Mucosa of stomach (tissue), 1 donor: ENCODE data around the gene KCTD7.
"Not testable (repeated sequence)": the region's sequence is repeated elsewhere in the genome, so short reads cannot be mapped to it uniquely, and the experiment has no call there.

ENCODE experiments used
- H3K27me3 ChIP-seq: one replicate; pipeline ENCODE4 v1.7.0; 2013; ENCODE audit warnings: mild to moderate bottlenecking, low read length; ENCODE audit not compliant: control insufficient read depth, insufficient read depth
- H3K36me3 ChIP-seq: one replicate; pipeline ENCODE4 v1.7.0; 2013; ENCODE audit warnings: low read length; ENCODE audit not compliant: control insufficient read depth, insufficient read depth
- H3K4me1 ChIP-seq: one replicate; pipeline ENCODE4 v1.7.0; 2013; ENCODE audit warnings: mild to moderate bottlenecking, low read length; ENCODE audit not compliant: control insufficient read depth, insufficient read depth
- H3K4me3 ChIP-seq: one replicate; pipeline ENCODE4 v1.7.0; 2013; ENCODE audit warnings: low read length
- H3K9ac ChIP-seq: one replicate; pipeline ENCODE4 v1.7.0; 2013; ENCODE audit warnings: mild to moderate bottlenecking, low read length, moderate library complexity
- H3K9me3 ChIP-seq: one replicate; pipeline ENCODE4 v1.7.0; 2013; ENCODE audit warnings: mild to moderate bottlenecking, low read length, moderate library complexity; ENCODE audit not compliant: control insufficient read depth
- donor health status: Pancreatic carcinoma.

The KCTD7 gene

DNA sequence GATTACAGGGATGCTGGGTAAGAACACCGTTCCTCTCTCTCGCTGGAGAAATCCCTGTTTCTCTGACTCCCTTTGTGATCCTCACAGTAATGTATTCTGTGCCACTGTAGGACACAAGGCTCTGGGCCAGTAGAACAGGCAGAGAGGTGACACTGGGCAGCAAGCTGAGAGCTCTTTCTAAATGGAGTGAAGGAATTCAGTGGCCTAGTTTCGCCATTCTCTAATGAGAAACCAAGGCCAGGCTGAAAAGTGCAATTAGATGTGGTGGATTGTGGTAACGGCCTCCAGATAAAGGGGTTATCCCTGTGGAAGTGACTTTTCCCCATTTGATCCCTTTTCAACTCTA, 12.8 kb downstream of the KCTD7 start:
- peaks cover 6% of the 10 kb centered on the region for H3K36me3 ChIP-seq
- H3K4me1 ChIP-seq = peaks cover 6% of the 10 kb centered on the region
- H3K9me3 ChIP-seq = no peaks in the 10 kb centered on the region
- H3K4me3 ChIP-seq = no peak overlapping the region
- H3K27me3 ChIP-seq = no peaks in the 10 kb centered on the region
- no peak overlapping the region for H3K9ac ChIP-seq

DNA sequence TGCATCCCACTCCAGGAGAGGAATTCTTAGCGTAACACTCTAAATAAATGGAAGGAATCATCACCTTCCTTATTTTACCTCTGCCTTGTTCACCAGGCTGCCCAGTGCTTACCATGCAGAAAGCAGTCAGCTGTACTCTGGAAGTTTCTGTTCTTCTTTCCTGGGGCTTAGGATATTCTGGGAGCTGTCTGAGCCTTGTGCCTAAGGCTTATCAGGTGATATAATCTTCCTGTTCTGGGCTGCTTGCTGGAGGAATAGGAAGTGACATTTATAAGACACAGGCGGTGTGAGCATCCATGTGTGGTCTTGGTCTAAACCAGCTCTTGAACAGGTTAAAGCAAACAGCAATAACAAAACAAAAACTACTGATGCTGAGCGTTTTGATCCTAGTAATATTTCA, 13.5 kb downstream of the KCTD7 start:
- Histone ChIP-seq H3K9ac (no peak overlapping the region), H3K36me3 (peaks cover 6% of the 10 kb centered on the region), H3K9me3 (no peaks in the 10 kb centered on the region)

DNA sequence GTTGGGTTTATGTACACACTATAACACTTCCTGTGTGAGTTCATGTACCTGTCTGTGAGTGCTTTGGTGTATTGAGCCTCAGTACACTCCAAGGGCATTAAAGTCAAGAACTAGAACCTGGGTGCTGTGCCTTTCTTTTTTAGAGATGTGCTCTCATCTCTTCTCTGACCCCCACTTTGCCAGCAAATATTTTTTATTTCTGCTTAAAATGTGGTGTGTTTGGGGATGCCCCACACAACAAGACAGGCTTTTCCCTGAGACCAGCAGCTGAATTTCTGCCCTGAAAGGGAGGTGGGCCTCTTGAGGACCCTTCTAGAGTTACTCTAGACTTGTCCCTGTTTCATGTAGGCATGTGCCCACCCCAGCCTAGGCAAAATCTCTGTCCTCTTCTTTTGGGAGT, 14.3 kb downstream of the KCTD7 start:
- Histone ChIP-seq H3K4me3 (no peak overlapping the region), H3K9me3 (no peaks in the 10 kb centered on the region), H3K27me3 (no peaks in the 10 kb centered on the region), H3K9ac (no peak overlapping the region), H3K4me1 (peaks cover 6% of the 10 kb centered on the region), H3K36me3 (peaks cover 6% of the 10 kb centered on the region)

More for the DNA sequence above, 13.5 kb downstream of the KCTD7 start:
- H3K27me3 ChIP-seq = no peaks in the 10 kb centered on the region
- peaks cover 6% of the 10 kb centered on the region for H3K4me1 ChIP-seq
- no peak overlapping the region for H3K4me3 ChIP-seq

DNA sequence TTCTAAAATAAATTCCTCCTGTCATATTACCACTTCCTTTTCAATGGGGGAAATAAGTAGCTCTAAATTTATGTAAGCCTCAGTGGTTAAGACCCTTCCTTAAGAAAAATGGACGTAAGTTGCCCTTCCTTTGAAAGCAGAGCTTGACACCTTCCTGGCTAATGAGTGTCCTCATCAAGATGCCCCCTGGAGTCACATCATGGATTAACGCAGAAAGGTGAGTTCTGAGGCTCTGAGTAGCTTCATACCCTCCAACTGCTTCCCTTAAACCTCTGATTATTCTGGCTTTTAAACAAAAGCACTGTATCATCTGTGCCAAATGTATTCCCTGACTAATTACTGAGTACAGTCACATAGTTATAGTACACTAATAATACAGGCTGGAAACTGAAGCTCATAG, 14.7 kb downstream of the KCTD7 start:
- Histone ChIP-seq H3K9ac (no peak overlapping the region), H3K4me1 (peaks cover 6% of the 10 kb centered on the region), H3K4me3 (no peak overlapping the region), H3K9me3 (no peaks in the 10 kb centered on the region), H3K36me3 (peaks cover 6% of the 10 kb centered on the region), H3K27me3 (no peaks in the 10 kb centered on the region)

DNA sequence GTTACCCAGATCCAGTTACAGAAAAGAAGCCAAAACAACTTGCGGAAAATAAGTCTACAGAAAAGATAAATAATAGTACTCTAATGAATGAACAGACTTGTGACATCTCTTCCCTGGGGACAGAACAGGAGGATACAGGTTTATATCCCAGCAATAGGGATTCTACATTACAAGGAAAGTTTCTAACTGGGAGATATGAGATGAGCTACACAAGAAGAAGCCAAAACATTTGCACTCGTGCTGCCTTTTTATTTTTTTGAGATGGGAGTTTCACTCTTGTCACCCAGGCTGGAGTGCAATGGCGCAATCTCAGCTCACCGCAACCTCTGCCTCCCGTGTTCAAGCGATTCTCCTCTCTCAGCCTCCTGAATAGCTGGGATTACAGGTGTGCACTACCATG, 22.3 kb downstream of the KCTD7 start:
- H3K4me3 ChIP-seq, H3K27me3 ChIP-seq, H3K4me1 ChIP-seq, H3K9ac ChIP-seq, H3K9me3 ChIP-seq, H3K36me3 ChIP-seq: not testable (repeated sequence)

DNA sequence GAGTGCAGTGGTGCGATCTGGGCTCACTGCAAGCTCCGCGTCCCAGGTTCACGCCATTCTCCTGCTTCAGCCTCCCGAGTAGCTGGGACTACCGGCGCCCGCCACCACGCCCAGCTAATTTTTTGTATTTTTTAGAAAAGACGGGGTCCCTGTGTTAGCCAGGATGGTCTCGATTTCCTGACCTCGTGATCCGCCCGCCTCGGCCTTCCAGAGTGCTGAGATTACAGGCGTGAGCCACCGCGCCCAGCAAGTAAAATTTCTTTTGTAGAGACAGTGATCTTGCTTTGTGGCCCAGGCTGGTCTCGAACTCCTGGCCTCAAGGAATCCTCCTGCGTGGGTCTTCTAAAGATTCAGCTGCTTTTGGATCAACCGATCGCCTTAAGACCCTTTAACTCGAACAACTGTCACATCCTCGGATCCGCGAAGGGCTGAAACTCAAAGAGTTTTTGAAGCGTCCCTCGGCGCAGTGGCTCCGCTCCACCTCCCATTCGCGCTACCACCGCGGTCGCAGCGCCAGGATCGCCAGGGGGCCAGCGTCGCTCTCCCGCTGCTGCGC, 25.1 kb downstream of the KCTD7 start:
- H3K9ac ChIP-seq = peak overlapping the region; percentile 98
- H3K4me3 ChIP-seq = peak overlapping the region; percentile 99
- H3K36me3 ChIP-seq, H3K9me3 ChIP-seq, H3K4me1 ChIP-seq, H3K27me3 ChIP-seq: not testable (repeated sequence)

DNA sequence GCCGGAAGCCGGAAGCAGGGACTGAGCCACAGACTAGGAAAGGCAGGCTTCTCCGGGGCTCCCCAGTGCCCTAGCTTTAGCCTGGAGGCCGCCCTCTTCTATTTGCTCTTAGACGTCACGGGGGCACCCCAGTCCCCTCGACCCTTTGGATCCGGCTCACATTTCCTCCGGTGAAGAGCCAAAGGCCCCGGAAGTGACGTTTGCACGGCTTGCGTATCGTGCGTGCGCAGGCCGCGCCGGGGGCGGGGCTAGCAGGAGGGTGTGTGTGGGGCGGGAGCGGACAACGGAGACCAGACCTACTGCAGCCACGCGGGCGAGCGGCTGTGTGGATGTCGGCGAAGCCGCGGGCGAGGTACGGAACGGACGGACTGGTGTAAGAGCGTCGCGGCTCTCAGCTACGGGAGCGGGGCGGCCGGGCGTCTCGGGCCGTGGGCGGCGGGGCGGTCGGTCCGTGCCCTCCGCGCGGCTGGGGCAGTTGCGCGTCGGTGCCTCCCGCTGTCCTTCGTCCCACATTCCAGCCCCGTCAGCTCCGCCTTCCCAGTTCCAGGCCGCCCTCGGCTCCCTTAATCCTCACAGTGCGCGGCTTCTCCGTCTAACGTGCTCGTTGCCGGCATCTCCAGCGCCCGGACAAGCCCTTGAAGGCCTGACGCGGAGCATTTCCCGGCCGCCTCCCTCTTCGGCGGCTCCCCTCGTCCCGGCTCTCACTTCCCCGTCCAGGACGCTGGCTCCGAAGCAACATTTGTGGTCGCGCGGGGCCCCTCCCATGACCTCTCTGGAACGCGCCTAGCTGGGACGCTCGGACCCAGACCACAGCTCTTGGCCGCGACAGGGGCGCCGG, 25.8 kb downstream of the KCTD7 start:
- Histone ChIP-seq H3K9ac (peak overlapping the region; percentile 98), H3K4me1 (no peaks in the 10 kb centered on the region), H3K27me3 (no peaks in the 10 kb centered on the region), H3K9me3 (no peaks in the 10 kb centered on the region), H3K36me3 (no peaks in the 10 kb centered on the region), H3K4me3 (peak overlapping the region; percentile 99)

DNA sequence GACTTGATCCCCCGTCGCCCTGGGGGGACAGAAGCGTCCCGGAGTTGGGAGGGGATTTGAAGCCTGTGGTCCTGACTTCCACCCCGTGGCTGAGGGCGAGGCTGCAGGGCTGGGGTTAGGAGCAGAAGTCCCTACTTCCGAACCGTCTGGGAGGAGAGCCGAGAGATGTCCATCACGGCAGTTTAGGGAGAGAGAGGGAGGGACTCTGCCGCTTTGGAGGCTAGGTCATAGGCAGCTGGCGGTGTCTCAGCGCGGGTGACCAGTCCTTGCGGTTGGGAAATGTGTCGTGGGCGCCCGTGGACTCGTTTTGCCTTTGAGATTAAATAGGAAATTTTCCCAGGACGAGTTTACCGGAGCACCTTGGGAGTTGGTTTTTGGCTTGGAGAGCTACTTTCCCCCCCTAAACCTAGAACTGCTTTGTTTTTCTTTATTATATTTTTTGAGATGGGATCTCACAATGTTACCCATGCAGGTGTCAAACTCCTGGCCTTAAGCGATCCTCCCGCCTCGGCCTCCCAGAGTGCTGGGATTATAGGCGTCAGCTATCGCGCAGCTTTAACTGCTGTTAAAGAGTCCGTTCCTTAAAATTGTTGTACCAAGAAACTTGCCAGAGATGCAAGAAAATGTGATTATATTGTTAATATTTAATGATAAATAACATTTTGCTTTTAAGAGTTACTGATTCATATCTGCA, 26.6 kb downstream of the KCTD7 start:
- not testable (repeated sequence) for H3K27me3 ChIP-seq, H3K4me1 ChIP-seq, H3K36me3 ChIP-seq, H3K9me3 ChIP-seq
- Histone ChIP-seq H3K4me3 (peak overlapping the region; percentile 71), H3K9ac (peak overlapping the region; percentile 98)

DNA sequence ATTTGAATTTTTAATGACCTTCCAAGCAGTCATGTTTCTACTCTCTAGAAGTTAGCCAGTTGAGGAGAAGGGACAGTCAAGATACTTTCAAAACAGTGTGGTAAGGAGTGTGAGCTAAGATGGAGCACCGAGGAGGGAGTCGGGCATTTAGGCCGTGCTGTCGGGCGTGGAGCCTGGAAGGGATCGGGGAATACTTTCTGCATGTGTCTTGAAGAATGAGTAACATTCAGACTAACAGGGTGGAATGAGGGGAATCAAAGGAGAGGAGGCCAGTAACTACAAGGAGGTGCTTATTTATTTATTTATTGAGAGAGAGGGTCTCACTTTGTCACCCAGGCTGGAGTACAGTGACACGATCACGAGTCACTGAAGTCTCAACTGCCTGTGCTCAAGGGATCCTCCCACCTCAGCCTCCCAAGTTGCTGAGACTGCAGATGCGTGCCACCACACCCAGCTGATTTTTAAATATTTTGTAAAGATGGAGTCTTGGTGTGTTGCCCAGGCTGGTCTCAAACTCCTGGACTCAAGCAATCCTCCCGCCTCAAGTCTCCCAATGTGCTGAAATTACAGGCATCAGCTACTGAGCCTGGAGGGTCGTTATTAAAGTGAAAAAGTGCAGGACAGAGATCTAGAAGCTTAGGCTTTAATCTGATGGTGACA, 27.3 kb downstream of the KCTD7 start:
- not testable (repeated sequence) for H3K4me1 ChIP-seq, H3K4me3 ChIP-seq, H3K9me3 ChIP-seq, H3K27me3 ChIP-seq, H3K9ac ChIP-seq, H3K36me3 ChIP-seq

DNA sequence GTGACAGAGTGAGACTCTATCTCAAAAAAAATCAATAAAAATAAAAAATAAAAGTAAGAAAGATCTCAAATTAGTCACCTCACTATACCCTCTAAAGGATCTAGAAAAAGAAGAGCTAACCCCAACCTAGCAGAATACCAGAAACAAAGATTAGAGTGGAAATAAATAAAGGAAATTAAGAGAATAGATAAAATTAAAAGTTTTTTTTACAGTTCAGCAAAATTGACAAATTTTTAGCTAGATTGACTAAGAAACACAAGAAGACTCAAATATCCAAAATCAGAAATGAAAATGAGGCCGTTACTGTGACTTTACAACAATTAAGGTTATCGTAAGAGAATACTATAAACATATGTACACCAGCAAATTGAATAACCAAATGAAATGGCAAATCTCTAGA, 29.1 kb downstream of the KCTD7 start:
- no peaks in the 10 kb centered on the region for H3K27me3 ChIP-seq
- no peak overlapping the region for H3K9ac ChIP-seq
- H3K9me3 ChIP-seq = no peaks in the 10 kb centered on the region
- no peaks in the 10 kb centered on the region for H3K4me1 ChIP-seq
- no peaks in the 10 kb centered on the region for H3K36me3 ChIP-seq
- H3K4me3 ChIP-seq = no peak overlapping the region

DNA sequence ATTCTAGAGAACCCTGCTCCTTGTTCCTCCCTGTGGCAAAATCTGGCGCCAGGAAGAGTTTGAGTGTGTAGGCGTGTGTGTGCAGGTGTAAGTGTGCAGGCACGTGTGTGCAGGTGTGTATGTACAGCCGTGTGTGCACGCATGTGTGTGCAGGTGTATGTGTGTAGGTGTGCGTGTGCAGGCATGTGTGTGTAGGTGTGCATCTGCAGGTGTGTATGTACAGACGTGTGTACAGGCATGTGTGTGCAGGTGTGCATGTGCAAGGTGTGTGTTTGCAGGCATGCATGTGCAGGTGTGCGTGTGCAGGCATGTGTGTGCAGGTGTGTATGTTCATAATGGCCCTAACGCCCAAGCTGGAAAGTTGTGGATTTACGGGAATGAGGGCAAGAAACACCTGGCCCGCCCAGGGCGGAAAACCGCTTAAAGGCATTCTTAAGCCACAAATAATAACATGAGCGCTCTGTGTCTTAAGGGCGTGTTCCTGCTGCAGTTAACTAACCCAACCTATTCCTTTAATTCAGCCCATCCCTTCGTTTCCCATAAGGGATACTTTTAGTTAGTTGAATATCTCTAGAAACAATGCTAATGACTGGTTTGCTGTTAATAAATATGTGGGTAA, 34.1 kb downstream of the KCTD7 start:
- H3K27me3 ChIP-seq = no peaks in the 10 kb centered on the region
- H3K9ac ChIP-seq = no peak overlapping the region
- peaks cover 3% of the 10 kb centered on the region for H3K4me1 ChIP-seq
- H3K9me3 ChIP-seq = no peaks in the 10 kb centered on the region
- H3K36me3 ChIP-seq = no peaks in the 10 kb centered on the region
- H3K4me3 ChIP-seq = no peak overlapping the region
